ENCODE measurements around the gene DCUN1D2.
A peak's percentile ranks its signal among the peaks of the same experiment; 100 is the strongest.
"Not testable (repeated sequence)": the region's sequence is repeated elsewhere in the genome, so short reads cannot be mapped to it uniquely, and the experiment has no call there.

The DCUN1D2 gene

DNA sequence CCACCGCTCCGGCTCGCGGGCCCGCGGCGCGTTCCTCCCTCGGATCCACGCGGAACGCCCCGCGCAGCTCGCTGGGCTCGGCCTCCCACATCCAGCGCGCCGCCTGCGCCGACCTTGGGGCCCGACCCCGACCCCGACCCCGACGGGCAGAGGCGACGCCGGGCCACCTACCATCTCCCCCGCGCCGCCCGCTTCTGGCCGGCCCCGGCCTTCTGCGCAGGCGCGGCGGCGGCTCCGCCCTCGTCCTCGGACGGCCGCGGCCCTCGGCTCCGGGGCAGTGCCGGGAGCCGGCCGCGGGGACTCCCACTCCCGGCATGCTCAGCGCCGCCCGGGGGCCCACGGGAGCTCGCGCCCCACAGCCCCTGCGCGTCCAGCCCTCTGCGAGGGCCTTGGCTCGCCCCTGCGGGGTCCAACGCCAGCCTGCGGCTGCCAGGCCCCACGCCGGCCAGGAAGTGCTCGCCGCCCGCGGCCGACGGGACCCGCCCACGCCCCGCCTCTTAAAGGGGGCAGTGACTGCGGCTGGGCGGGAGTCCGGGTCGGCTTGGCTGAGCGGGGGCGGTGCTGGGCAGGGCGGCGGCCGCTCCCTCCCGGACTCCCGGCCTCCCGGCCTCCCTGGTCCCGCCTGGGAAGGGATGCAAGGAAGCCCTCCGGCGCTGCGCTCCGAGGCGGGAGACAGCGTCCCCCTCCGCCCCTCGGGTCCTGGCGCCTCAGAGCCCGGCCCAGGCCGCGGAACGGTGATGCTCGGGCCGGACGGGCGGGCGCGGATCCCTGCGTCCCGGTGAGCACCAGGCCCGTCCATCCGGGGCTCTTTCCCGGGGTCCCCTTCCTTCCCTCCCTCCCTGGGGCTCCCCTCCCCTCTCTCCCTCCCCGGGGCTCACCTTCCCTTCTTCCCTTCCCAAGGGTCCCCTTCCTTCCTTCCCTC lies at the start of gene DCUN1D2:
Gene DCUN1D2, minus strand, starts transcription at position 216 of the 922 bp plus-strand sequence. Its CDS starts 42 bp downstream, at position 174.
- peak; percentile 93 for DNase-seq (ENCODE audit: low read depth, low spot score)

DNA sequence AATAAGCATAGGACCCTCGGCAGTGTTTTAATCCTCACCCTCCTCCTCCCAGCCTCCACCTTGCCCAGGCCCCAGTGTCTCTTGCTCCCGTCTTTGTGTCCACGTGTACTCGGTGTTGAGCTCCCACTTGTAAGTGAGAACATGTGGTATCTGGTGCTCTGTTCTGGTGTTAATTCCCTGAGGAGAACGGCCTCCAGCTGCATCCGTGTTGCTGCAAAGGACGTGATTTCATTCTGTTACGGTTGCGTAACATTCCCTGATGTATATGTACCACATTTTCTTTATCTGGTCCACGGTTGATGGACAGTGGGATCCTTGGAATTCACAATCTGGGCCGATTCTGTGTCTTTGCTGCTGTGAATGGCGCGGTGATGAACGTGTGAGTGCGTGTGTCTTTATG lies 49.3 kb upstream of the DCUN1D2 start:
- DNase-seq (ENCODE audit: low read depth, low spot score): no peak

DNA sequence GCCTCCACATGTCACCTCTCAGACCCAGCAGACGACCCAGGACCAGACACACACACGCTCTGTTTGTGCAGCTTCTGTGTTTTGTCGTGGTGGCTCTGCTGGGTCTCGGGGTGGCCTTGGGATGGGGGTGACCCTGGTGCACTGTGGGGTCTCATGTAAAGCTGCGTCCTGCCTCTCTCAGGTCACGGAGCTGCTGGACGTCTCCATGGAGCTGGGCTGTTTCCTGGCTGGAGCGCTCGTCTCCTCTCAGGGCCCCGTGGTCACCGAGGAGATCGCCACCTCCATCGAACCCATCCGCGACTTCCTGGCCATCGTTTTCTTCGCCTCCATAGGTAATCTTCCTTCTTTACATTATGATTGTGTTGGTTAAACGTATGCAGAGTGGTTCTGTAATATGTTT lies 48.7 kb upstream of the DCUN1D2 start:
- no peak for DNase-seq (ENCODE audit: low read depth, low spot score)

DNA sequence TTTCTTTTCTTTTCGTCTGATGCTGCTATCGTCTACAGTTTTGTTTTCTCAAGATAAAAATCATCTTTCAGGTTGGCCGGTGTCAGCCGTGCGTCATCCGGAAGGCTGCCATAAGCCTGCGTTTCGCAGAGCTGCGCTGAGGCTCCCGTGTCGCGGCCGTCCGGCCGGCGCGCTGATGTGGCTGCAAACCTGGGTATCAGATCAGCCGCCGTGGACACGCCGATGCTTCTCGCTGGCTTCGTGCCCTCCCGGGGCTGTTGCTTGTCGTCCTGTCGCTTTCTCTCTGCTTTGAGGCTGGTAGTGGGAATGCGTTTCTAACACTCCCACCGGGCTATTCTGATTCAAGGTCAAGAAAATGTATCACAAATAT lies 48.2 kb upstream of the DCUN1D2 start:
- DNase-seq (ENCODE audit: low read depth, low spot score): no peak

DNA sequence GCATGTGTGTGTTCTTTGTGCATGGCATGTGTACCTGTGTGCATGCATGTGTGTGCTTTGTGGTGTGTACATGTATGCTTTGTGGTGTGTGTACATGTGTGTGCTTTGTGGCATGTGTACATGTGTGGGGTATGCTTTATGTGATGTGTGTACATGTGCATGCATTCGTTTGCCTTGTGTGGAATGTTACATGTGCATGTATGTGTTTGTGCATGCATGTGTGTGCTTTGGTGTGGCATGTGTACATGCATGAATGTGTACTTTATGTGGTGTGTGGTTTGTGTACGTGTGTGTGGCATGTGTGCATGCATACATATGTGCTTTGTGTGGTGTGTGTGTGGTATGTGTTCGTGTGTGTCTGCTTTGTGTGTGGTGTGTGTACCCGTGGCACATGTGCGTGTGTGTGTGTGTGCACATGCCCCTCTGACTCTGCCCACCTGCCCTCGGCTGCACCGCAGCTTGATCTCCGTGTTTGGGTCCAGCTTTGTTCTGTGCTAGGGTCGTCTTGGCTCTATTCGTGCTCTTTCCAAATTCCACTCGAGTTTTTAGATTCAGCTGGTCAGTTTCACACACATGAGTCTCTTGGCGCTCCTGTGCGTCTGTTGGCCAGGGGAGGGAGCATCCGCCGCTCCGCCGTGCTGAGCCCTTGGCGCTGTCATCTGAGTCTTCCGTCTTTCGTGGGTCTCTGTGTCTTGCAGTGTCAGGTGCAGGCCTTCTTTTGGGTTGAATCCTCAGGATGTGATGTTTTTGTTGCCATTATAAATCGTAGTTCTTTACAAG lies 47.6 kb upstream of the DCUN1D2 start:
- DNase-seq (ENCODE audit: low read depth, low spot score): no peak

DNA sequence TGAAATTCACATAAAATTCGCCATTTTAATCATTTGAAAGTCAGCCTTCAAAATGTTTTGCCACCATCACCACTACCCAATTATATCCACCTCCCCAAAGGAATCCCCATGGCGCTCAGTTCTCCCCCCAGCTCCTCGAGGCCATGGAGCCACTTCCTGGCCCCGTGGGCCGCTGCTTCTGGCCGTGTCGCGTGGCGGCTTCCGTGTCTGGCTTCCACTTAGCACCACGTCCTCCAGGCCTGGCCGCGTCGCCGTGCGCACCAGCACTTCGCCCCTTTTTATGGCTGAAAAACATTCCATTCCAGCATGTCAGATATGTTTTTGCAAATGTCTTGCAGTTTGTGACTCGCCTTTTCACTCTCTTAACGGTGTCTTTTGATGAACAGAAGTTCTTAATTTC lies 46.7 kb upstream of the DCUN1D2 start:
- no peak for DNase-seq (ENCODE audit: low read depth, low spot score)

DNA sequence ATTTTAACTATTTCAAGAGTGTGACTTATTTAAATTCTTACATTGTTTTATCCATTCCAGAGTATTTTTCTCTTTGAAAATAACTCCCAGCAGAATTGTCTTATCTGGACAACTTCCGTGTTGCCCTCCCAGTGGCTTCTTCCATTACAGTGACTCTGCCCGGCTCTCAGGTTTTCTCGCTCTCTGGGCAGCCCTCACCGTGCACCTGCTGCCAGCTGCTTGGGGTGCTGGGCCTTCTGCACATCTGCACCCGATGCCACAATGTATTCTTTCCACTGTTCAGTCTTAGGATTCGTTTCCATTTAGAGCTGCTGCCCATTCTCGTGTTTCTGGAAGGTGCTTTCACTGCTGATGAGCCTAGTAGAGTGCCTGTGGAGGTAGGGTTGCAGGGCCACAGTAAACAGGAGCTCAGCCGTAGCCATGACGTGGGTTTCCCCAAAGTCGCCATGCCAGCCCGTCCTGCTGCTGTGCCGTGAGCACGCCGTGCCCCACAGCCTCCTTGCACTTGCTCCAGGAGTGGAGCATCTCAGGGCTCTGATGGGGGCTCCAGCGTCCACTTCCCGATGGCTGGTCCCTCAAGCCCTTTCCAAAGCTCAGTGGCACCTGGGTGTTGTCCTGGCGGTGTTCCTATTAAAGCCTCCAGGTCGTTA lies 46.1 kb upstream of the DCUN1D2 start:
- no peak for DNase-seq (ENCODE audit: low read depth, low spot score)

DNA sequence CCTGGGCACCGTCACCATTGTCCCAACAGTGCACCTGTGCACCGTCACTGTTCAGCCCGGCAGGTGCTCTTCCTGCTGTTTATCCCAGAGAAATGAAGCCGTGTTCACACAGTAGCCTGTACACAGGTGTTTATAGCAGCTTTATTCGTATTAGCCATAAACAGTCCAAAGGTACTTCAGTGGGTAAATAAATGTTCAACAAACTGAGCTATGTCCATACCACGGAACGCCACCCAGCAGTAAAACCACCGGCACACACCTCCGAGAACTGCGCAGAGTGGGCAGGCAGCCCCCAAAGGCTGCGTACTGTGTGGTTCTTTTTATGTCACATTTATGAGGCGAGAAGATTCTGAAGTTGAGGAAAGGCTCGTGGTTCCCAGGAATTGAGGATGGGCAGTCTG lies 44.9 kb upstream of the DCUN1D2 start:
- no peak for DNase-seq (ENCODE audit: low read depth, low spot score)

DNA sequence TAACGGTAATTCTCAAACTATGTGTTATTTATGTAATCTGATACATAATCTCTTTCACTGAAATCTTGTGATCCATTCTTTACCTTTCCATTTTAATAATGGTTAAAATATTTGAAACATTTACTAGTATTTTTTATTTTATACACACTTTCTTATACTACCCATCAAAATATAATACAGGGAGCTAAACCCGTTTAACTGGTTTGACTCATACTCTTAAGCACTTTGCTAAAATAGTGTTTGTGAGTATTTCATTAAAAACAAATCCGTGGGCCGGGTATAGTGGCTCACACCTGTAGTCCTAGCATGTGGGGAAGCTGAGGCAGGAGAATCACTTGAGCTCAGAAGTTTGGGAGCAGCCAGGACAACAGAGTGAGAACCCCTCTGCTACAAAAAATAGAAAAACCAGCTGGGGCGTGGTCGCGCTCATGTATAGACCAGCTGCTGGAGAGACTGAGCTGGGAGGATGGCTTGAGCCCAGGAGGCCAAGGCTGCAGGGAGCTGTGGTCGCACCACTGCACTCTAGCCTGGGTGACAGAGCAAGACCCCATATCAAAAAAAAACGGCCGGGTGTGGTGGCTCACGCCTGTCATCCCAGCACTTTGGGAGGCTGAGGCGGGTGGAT lies 43.8 kb upstream of the DCUN1D2 start:
- DNase-seq (ENCODE audit: low read depth, low spot score): no peak

DNA sequence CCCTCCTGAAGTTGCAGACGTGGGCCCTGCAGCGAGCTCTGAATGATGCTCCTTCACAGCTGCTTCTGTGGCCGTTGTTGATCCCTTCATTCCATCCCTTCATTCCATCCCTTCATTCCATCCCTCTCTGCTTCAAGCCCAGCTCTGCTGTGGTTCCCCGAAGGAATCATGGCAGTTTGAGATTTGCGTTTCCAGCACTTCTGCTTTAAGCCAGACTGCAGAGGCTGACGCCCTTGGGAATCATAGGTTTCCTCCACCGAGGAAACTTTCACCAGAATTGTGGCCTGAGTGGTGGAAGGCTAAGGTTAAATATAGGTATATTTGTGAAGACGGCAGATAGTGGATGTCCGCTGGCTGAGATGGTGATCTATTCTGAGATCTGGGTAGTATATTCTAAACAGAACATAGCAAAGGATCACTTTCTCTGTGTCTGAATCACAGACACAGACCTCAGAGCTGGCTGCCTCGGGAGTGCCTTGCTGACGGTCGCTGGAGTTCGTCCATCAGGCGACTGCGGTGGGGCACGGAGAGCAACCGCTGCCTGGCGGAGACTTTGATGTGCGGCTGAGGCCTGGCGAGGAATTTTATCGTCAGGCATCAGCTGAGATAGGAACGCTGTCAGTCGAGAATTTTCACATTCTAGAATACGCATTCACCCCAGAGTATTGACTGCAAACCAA lies 42.8 kb upstream of the DCUN1D2 start:
- no peak for DNase-seq (ENCODE audit: low read depth, low spot score)

DNA sequence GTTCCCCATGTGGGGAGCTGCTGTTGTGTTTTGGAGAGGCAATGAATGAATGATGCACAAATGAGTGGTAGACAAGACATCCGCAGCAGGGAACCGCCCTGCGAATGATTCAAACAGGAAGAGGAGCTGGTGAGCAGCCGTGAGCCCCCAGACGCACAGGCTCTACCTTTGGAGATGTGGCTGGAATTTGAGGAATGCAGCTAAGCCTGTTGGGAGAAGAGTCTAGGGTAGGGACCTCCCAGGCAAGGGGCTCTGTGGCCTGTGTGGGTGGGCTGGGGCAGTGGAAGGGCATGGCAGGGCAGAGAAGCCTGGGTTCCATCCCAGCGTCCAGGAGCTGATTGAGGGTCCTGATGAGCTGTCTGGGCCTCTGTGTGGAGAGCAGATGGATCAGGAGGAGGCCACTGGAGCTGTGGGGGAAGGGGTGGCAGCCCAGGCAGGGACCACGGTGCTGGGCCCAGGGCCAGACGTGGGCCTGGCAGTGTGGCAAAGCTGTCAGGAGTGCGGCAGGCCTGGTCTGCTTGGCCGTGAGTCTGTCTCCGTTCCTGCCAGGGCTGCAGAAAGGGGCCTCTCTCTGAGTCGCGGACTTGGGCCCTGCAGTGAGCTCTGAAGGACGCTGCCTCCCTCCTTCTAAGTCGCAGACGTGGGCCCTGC lies 41.8 kb upstream of the DCUN1D2 start:
- no peak for DNase-seq (ENCODE audit: low read depth, low spot score)

DNA sequence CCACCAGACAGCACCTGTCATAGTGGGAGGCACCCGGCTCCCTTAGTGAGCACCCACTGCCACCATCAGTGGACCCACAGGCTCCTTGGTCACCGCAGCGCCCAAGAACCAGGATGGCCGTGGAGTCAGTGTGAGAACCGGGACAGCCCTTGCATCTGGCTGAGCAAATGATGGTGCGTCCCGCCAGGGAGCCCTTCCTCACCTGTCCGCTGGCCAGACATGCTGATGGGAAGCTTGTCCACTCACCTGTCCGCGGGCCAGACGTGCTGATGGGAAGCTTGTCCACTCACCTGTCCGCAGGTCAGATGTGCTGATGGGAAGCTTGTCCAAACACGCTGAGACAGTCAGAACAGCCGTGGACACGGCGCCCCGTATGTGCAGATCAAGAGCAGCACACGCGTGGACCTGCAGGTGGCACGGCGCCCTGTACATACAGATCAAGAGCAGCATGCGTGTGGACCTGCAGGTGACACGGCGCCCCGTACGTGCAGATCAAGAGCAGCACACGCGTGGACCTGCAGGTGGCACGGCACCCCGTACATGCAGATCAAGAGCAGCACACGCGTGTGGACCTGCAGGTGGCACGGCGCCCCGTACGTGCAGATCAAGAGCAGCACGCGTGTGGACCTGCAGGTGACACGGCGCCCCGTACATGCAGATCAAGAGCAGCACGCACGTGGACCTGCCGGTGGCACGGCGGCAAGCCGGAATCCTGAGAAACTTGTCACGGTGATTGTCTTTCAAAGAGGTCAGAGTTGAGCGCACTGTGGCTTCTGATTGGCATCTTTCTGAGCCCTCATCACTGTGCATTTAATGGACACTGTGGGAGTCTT lies 40.7 kb upstream of the DCUN1D2 start:
- no peak for DNase-seq (ENCODE audit: low read depth, low spot score)

DNA sequence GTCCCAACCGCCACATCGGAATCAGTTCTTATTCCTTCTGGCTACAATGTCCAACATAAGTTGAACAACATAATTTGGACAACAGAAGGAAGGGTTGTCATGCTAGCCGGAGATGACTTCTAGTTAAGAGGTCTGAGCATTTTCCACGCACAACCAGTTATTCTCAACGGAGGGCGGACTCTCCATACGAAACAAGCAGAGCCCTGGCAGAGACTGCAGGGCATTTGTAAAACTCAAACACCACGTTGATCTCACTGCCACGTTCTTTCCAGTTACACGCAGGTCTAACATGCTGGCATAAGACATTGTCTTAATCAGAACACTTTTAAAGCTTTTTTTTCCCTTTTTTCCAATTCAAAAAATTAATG lies 38.3 kb upstream of the DCUN1D2 start:
- no peak for DNase-seq (ENCODE audit: low read depth, low spot score)

DNA sequence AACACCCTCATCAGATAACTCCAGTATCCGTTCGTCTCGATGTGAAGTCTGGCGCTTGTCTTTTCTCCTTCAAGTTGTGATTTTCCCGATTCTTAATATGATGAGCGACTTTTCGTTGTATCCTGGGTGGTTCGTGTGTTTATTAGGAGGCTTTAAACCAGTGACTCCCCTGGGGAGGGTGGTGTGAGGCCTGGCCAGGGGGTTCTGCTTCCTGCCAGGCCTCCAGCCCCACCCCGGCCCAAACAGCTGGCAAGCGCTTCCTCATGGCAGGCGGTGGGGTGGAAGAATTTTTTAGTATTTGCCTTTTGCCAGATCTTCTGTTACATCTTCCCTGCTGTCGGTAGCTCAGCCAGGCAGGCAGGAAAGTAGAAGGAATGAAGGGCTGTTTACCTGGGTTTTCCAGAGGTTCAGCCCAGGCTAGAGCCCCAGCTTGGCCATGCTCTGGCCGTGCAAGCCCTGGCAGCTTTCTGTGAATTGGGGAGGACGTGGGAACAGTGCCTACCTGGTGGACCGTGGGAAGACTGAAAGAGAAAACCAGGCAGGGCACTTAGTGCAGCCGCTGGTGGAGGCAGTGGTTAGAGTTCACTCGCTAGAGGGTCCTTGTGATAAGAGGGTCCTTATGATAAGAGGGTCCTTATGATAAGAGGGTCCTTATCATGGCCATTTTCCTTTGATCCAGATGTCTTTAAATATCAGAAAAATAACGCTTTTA lies 37.7 kb upstream of the DCUN1D2 start:
- DNase-seq (ENCODE audit: low read depth, low spot score): no peak

DNA sequence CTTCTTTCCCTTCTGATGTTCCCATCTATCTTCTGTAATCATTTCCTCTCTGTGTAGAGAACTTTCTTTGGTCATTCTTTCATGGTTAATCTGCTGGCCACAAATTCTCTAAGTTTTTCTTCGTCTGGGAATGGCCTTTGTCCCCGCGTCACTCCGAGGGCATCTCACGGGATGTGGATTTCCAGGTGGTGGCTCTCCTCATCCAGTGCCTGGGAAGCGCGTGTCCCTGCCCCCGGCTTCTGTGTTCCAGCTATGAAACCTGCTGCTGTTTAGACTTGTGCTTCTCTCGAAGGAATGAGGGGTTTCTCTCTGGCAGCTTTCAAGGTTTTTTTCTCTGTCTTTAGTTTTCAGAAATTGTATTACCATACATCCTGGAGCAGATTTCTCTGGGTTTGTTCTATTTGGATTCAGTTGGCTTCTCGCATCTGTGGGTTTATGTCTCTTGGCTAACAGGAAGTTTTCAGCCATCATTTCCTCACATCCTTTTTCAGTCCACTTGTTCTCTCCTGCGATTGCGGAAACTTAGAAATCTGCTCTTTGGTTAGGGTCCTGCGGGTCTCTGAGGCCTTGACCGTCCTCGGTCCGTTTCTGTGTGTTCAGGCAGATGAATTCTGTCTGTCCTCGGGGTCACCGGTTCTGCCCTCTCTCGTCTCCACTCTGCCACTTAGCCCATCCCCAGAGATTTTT lies 36.9 kb upstream of the DCUN1D2 start:
- no peak for DNase-seq (ENCODE audit: low read depth, low spot score)

DNA sequence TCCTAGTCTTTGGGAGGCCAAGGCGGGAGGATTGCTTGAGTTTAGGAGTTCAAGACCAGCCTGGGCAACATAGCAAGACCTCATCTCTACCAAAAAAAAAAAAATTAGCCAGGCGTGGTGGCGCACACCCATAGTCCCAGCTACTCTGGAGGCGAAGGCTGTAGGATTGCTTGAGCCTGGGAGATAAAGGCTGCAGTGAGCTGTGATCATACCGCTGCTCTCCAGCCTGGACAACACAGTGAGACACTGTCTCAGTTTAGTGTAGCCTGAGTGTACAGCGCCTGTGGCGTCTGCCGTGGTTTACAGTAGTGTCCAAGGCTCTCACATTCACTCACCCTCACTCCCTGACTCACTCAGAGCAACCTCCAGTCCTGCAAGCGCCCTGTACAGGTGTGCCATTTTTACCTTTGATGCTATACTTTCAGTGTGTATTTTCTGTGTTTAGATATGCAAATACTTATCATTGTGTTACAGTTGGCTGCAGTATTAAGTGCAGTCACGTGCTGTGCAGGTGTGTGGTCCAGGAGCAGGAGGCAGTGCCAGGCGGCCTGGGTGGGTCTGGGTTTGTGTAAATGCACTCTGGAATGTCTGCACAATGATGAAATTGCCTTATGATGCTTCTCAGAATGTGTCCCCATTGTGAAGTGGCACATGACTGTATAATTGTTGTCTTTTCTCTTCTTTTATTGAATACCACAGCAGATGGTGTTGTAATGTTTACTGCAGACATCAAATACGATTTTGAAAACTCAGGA lies 36.1 kb upstream of the DCUN1D2 start:
- DNase-seq (ENCODE audit: low read depth, low spot score): no peak

DNA sequence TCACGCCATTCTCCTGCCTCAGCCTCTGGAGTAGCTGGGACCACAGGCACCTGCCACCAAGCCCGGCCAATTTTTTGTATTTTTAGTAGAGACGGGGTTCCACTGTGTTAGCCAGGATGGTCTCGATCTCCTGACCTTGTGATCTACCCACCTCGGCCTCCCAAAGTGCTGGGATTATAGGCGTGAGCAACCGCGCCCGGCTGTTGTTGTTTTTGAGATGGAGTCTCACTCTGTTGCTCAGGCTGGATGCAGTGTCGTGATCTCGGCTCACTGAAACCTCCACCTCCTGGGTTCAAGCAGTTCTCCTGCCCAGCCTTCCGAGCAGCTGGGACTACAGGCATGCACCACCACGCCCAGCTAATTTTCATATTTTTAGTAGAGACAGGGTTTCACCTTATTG lies 31.9 kb upstream of the DCUN1D2 start:
- DNase-seq (ENCODE audit: low read depth, low spot score): not testable (repeated sequence)

DNA sequence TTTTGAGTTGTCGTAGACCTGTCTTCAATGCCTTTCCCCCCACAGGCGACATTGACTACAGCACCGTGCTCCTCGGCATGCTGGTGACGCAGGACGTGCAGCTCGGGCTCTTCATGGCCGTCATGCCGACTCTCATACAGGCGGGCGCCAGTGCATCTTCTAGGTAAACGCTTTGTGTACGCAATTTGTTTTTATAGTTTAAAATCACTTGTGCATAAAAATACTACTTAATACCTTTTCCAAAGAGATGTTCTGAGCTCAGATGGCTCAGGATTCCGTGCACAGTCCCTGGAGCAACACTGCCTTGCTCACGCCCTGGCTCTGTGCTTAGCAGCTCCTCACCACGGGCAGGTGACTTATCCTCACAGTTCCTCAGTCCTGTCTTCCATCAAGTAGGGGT lies 30.1 kb upstream of the DCUN1D2 start:
- DNase-seq (ENCODE audit: low read depth, low spot score): no peak

Measured in smooth muscle cell of the brain vasculature (primary cell).